ENCODE results near the gene GMDS. TPM values are rescaled to one million over a fixed set of nuclear protein-coding genes. Genes with fewer than 3 reads are reported as not detected.

The GMDS gene
- total RNA-seq, 1 experiment from 2014 or later: 11.0 TPM

DNA sequence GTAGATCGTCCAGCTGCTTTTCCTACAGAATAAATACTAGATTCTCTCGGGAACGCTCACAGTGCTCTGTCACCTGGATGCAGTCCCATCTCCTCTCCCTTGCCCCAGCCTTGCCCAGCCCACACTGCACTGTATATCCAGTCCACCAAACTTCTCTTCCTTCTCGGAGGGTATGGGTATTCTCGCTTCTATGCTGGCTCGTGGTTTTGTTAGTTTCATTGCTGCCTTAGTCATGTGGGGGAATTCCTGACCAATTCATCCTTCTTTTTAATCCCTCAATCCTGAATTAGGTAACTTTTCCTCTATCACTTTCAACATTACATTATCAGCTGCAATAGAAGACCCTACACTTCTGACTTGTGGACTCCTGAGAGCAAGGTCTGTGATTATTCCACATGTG, 252.4 kb downstream of the GMDS start:
- peak; percentile 9 for DNase-seq (ENCODE audit: low read depth)

DNA sequence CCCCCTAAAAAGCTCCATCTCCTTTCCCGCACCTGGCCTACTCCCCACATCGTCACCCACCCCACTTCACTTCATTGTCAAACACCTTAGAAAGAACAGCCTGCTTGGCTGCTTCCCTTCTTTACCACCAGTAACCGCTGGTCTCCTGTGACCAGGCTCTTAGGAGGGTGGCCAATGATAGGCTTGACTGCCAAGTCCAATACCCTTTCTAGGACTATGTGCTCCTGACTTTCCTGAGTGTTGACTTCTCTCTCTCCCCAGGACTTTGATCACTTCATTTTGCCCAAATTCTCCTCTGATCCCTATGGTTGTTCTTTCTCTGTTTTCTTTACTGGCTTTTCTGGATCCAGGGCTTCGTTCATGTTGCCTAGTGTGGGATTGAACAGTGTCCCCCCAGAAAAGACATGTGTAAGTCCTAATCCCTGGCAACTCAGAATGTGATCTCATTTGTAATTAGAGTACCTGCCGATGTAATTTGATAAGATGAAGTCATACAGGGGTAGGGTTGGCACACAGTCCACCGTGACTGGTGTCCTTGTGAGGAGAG, 254.0 kb downstream of the GMDS start:
- DNase-seq (ENCODE audit: low read depth): no peak

DNA sequence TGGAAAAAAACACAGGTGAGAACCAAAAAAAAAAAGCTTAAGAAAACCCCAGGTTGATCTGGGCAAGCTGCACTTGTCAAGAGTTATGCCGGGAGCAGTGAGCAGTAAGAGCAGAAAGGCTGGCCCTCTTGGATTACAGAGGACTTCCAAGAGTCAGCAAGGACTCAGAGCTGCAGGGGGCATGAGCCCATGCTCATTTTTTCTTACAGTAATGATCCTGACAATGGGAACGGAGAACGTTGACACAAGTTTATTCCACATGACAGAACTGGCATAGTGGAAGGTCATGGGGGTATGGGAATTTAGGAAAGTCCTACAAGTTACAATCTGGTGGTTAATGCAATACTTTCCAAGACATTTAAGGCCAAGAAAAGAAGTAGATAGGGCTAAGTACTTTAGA, 256.6 kb downstream of the GMDS start:
- DNase-seq (ENCODE audit: low read depth): no peak

DNA sequence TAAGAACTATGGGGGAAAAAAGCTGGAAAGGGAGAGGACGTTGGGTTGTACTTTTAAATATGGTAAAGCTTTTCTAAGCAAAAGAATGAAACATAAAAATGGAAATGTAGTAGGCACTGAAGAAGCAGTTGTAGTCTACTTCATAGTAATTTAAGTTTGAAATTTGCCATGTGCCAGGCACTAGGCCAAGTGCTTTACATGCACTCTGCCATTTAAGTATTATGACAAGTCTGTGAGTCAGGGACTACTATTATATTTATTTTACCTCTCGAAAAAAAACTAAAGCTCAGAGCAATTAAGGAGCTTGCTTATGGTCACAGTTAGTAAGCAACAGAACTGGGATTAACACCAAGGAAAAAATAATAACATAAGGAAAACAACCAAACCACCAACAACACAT, 257.8 kb downstream of the GMDS start:
- peak; percentile 76 for DNase-seq (ENCODE audit: low read depth)

DNA sequence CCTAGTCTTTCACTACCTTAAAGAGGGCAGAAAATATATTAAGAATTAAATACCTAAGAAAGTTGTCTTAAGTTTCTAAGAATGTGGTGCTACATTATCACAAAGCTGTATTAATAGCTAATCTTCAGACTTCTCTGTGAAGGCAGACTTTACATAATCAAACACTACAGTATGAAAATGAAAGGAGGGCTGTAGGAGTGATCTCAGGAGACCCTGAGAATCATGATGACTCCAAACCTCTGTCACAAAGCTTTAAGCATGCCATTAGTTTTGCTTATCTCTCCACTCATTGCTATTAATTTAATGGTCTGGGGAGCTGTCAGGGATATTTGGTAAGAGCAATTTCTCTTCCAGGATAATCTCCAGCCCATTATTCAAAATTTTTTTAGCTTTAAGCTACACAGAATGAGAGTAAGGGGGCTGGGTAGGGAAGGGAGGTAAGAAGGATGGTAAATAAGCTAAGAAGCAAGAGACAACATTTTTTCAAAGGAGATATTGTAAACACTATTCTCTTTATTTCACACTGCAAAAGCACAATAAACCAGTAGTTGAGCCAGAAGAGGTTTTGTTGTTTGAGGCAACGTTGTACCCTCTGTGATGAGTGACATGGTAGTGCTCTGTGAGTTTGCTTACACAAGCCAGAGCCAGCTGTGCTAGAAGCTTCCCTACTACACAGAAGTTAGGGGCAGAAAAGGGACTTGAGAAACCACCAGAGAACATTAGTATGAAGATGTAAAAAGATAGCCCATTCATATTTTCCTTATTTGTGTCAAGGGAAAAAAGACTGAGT, 258.8 kb downstream of the GMDS start:
- DNase-seq (ENCODE audit: low read depth): peak; percentile 49

DNA sequence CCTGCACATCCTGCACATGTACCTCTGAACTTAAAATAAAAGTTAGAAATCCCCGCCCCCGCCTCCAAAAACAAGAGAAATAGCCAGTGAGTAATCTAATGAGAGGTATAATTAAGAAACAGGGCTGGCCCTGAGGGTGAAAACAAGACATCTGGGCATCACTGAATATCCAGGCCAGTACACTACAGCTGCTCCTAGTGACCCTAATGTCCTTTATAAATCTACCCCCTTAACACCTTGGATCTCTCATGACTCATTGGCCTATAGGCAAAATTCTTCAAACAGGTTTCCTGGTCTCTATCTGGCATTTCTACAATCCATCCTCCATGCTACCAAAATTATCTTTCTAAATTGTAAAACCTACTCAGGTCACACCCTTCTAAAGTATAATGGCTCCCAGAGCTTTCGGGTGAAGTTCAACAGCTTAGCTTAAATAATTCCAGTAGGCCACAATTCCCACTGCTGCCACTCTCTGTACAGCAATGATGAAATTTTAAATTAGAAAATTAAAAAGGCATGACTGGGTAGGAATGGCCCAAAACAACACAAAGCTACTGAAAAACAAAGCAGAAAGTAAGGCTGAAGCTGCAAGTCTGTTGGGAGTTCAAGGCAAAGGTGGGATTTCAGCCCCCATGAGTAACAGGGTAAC, 260.9 kb downstream of the GMDS start:
- DNase-seq (ENCODE audit: low read depth): no peak

DNA sequence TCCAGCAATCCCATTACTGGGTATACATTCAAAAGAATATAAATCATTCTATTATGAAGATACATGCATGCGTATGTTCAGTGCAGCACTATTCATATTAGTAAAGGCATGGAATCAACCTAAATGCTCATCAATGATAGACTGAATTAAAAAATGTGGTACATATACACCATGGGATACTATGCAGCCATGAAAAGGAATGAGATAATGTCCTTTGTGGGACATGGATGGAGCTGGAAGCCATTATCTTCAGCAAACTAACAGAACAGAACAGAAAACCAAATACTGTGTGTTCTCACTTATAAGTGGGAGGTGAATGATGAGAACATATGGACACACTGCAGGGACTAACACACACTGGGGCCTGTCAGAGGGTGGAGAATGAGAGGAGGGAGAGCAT, 261.6 kb downstream of the GMDS start:
- no peak for DNase-seq (ENCODE audit: low read depth)

DNA sequence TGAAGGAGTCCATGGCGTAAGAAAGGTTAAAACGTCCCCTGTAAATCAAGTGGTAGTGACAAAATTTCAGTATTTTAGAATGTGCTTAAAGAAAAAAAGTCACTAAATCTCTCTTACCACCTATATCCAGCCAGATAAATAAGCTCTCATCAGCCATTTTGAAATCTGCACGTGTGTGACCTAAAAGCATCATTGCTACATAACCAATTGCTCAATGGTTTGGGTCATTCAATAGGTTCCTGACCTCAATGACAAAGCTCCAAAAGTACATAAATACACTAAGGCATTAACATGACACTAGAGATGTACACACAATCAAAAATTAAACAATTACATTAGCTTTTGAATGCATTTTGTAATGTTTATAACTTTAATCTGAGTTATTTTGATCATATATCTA, 272.4 kb downstream of the GMDS start:
- no peak for DNase-seq (ENCODE audit: low read depth)

DNA sequence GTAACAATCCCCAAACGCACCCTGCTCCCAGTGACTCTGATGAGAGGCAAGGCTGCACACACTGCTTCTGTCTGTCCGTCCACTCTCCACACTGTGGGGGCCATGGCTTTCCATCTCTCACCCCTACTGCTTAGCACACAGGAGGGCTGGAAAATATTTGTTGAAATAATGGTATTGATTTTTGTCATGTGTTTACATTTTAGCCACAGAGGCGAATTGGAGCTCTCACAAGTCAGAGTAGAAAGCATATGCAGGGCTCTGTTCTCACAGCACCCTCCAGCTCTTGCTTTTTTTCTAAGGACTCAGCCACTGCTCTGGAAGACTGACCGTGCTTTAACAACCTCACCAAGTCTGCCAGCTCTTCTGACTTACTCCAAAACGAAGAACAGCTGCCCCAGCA, 273.8 kb downstream of the GMDS start:
- no peak for DNase-seq (ENCODE audit: low read depth)

DNA sequence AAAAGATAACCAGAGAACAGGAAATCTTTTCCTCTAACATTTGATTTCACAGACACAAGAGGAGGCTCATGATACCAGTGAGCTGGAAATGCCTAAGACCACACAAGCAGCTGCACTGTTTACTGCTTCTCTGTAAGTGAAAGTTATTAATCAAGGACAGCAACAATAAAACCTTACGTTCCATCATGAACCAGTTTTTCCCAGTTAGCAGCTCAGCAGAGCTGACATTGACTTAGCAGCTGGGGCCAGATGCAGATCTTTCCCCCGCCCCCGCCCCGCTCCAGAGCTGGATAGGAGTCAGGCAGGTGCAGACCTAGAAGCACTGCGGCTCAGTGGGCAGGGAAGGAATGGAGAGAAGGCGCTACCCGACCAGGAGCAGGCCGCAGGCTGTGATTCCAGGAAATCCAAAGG, 275.2 kb downstream of the GMDS start:
- DNase-seq (ENCODE audit: low read depth): no peak

DNA sequence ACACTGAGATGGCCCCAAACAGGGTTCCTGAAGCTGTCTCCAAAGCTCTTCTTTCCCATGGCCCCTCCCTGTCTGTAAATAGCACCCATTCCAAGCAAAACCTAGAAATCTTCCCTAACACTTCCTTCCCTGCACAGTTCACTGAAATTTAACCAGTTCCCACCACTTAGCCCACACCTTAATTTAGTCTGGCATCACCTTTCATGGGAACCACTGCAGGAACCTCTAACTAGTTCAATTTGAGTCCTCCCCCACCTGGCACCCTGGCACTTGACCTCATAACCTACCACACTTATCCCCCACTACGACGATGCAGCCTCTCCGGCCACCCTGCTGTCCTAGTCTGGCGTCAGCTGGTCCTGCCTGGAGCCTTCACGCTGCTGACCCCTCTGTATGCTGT, 278.7 kb downstream of the GMDS start:
- no peak for DNase-seq (ENCODE audit: low read depth)

DNA sequence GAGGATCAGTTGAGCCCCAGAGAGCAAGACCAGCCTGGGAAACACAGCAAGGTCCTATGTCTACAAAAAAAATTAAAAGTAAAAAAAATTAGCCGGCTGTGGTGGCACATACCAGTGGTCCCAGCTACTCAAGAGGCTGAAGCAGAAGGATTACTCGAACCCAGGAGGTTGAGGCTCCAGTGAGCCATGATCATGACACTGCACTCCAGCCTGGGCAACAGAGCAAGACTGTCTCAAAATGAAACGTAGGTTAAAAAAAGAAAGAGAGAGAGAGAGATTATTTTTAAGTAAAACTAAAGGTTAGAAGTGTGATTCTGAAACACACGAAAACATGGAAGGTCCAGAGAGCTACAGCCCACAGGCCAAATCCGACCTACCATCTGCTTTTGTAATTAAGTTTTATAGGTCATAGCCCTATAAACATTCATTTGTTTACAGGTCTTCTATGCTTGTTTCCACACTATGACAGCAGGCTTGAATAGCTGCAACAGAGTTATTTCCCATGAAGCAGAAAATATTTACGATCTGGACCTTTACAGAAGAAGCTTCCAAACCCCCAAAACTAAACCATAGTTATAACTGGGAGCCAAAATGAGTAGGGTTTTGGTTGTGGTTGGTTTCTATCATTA, 279.7 kb downstream of the GMDS start:
- no peak for DNase-seq (ENCODE audit: low read depth)

DNA sequence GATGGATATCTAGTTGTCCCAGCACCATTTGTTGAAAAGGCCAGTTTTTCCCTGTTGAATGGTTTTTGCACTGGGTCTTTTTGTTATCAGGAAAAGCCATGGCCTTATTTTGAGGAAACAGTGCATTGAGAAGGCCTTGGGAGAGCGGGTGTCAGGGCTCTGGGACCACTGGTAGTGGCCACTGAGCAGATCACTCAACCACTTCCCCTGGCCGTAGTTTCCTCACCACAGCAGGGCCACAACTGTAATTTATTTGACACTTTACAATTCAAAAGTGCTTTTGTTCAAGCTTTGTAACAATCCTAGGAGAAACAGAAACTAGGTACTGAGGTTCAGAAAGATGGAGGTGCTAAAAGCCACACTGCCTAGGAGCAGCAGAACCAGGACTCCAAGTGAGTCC, 281.8 kb downstream of the GMDS start:
- DNase-seq (ENCODE audit: low read depth): no peak

DNA sequence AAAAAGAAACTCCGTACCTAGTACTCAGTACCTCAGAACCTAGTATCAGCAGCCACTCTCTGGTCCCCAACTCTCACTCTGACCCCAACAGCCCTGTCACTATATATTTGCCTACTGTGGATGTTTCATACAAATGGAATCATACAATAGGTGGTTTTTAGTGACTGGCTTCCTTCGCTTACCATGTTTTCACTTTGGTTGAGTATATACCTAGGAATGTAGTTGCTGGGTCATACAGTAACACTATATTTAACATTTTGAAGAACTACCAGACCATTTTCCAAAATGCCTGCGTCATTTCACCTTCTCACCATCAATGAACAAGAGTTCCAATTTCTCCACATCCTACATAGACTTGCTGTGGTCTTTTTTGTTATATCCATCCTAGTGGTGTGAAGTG, 283.2 kb downstream of the GMDS start:
- DNase-seq (ENCODE audit: low read depth): no peak

DNA sequence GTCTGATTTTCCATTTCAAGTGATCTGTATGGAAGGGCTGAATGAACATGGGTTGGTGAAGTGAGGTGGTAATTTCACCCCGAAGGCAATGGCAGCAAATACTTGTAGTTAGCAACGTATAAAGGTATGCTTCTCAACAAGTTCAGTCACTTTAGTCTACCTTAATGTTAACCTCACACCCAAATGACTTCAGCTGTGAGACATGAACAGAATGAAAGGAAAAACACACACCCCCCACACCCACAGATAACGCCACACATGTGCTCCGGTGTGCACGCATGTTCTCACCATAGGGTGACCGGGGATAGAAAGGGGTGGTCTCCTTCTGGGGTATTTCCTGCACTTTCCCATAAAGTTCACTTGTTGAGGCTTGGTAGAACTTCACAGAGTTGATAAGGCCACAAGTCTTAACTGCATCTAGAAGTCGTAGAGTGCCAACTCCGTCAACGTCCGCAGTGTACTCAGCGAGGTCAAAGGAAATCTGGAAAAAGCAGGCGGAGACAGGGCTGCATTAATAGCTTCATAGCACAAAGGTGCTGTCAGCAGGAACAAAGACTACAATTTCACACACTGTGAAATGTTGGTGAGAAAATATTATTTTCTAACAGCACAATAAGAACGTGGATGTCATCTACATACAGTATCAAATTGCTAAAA, 284.8 kb downstream of the GMDS start:
- no peak for DNase-seq (ENCODE audit: low read depth)

DNA sequence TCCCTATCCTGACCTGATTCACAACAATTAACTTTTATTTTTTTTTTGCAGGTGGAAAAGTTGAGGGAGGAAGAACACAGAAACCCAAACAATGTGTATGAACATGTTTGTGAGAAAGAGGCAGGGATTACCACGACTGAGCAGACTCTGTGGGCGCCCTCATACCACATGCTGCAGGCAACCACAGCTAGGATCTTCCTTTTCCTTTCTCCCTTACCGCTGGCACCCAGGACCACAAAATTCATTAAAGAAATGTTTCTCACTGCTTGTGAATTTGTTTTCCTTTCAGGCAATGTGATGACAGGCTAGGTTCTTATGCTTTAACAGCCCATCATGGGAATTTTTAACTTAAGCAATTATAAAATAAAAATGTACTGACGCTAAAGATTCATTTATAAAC, 287.1 kb downstream of the GMDS start:
- DNase-seq (ENCODE audit: low read depth): peak; percentile 2

DNA sequence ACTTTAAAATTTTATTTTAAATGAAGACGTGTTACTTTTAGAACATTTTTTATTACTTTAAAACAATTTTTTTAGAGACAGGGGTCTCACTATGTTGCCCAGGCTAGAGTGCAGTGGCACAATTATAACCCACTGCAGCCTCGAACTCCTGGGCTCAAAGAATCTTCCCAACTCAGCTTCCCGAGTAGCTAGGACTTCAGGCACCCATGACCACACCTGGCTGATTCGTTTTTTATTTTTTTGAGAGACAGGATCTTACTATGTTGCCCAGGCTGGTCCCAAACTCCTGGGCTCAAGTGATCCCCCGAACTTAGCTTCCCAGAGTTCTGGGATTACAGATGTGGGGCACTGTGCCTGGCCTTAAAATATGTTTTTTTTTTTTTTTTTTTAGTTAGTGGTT, 287.7 kb downstream of the GMDS start:
- no peak for DNase-seq (ENCODE audit: low read depth)

DNA sequence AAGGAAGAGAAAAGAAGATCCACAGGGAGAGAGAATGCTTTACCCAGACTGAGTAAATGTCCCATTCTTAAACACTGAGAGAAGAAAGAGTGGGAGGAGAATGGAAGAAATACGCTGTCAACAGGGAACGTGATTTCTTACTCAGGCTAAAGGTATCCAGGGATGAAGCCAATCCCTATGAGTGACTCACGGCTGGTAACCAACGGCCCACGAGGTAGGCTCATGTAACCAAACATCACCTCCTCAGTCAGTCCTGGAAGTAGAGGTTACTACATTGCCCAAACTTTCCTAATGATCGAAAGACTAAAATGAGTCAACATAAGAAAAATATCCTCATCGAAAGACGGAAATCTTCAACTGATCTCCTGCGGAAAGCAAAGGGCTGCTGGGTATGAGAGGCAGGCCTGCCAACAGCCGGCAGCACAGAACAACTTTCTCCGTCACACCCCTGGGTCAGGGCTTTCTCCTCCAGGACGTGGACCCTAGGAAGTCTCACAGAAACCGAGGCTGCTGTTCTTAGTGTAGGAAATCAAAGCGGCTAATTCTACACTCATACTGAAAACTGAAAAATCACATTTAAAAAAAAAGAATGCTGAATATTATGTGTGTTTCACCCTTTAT, 292.6 kb downstream of the GMDS start:
- peak; percentile 71 for DNase-seq (ENCODE audit: low read depth)

DNA sequence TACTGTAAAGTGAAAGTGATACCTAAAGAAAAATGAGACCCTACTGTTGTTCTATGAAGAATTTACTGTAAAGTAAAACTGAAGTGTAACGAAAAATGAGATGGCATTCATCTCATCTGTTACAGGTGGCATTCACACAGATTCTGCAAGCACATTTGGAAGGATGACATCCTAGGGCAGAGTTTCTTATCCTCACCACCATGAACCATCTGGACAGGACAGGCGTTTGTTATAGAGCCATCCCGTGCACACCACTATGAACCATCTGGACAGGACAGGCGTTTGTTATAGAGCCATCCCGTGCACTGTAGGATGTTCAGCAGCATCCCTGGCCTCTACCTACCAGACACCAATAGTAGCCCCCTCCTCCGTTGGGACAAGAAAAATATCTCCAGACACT, 294.8 kb downstream of the GMDS start:
- DNase-seq (ENCODE audit: low read depth): no peak

DNA sequence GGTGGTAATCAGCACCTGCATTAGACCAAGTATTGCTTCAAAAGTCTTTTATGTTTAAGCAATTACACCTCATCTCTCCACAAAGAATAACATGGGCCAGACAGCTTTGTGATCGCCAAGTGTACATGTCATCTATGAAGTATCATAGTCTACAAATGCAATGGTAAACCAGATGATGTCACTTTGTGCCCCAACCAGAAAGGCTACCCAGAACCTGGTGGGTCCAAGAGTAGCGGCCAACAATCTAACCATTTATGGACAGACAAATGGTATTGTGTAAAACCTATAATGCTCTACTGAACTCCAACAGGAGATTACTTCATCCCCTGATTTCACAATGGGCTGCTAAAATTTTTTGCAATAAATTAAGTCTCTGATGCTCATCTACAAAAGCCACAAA, 295.9 kb downstream of the GMDS start:
- DNase-seq (ENCODE audit: low read depth): no peak

DNA sequence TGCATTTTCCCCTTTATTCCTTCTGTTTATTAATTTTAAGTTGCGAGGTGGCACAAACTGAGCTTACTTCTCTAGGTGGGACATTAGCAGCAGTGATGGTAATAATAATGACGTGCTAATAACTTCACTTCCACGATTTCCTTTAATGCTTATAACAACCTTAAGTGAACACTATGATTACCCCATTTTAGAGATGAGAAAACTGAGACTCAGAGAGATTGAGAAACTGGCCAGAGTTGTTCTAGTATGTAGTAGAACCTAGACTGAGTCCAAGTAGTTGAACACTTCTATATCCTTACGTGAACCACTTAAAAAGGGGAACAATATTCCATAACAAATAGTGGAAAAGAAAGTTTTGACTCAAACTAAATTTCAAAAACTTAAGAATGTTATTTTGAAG, 297.5 kb downstream of the GMDS start:
- DNase-seq (ENCODE audit: low read depth): no peak

DNA sequence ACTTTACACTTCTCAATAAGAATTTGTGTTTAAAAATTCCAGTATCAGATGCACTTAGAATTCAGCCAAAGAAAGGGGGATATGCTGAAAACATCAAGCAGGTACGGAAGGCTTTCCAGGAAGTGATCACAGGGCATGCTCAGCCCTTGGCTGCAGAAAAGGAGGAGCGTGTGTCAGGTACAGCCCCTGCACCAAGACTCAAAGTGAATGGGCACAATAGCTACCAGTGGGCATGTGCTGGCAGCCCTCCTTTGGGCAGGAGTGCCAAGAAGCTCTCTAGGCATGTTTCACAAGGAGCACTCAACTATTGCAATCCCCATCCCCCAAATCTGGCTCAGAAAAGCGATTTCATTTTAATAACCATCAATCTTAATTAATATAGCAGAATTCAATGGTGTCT, 298.8 kb downstream of the GMDS start:
- no peak for DNase-seq (ENCODE audit: low read depth)
